Ecto neural progenitor cell (in vitro differentiated cells): ENCODE results near the gene CD58.

Experiments used
- DNase-seq: peaks from one replicate; pipeline ENCODE4 v3.0.0-alpha.2; 2018; ENCODE audit warnings: low spot score

The CD58 gene

DNA sequence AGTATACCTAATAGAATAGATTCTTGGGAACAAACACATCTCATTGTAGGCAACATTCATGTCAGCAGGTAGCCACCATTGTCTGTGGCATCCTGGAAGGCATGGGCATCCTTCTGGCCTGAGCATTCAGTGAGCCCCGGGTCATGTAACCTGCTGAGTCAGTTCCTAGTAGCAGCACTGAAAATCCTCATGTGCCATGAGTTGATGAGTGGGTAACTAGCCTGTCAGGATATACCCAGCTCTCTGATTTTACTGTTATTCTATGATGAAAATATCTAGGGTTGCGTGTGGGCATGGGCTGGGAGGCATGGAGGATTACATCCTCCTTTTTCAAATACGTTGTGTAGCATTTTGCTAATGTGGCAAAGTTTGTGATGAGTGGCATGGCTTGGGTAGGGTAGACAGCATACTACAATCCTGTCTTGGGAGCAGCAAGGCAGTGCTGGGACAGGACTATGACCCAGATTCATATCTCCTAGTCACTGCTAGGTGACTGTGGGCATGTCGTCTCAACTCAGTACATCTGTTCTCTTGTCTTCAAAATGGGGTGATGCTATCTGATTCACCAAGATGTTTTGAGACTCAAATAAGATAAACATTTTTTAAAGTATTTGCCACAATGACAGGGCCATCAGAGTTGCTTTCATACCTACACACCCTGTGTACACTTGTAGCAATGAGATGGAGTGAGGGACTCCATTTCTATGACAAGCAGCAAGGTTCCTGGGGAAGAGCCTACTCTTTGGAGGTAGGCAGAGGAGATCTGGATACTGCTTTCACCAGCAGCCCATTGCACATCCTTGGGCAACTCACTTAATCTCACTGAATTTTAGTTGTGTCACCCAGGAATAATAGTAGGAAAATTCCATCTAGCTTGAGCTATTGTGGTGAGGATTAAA, 62.5 kb downstream of the CD58 start:
- DNase-seq: no peak

DNA sequence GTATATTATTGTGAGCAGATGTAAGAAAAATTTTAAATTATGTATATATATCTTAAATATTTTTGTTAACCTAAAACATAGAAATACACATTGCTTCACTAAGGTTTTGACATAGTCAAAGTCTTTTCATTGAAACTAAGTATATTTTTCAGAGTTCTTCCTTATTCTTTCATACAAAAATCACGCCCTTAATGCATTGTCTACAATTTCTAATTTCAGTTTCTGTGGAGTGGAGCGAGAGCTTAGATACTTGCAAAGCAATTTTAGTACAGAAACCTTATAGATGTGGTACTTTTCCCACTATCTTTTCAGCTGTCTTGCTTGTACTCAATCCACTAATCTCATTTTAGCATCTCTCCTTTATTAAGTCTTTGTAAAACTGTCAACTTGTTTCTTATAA, 63.2 kb downstream of the CD58 start:
- DNase-seq: no peak

DNA sequence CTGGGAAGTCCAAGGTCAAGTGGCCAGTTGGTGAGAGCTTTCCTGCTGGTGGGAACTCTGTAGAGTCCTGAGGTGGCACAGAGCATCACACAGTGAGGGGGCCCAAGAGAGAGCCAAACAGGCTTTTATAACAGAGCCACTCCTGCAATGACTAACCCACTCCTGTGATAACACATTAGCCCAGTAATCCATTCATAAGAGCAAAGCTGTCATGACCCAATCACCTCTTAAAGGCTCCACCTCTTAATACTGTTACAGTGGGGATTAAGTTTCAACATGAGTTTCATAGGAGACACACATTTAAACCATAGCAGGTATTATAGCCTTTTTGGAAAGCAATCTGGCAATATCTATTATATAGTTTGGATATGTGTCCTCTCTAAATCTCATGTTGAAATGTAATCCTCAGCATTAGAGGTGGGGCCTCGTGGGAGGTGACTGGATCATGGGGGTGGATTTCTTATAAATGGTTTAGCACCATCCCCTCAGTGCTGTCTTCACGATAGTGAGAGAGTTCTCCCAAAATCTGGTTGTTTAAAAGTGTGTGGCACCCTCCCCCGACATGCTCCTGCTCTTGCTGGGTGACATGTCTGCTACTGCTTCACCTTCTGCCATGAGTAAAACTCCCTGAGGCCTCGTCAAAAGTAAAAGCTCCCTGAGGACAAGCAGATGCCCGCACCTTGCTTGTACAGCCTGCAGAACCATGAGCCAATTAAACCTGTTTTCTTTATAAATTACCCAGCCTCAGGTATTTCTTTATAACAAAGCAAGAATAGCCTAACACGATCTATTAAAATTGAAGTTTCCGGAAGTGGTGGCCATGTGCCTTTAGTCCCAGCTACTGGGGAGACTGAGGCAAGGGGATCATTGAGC, 64.5 kb downstream of the CD58 start:
- no peak for DNase-seq

DNA sequence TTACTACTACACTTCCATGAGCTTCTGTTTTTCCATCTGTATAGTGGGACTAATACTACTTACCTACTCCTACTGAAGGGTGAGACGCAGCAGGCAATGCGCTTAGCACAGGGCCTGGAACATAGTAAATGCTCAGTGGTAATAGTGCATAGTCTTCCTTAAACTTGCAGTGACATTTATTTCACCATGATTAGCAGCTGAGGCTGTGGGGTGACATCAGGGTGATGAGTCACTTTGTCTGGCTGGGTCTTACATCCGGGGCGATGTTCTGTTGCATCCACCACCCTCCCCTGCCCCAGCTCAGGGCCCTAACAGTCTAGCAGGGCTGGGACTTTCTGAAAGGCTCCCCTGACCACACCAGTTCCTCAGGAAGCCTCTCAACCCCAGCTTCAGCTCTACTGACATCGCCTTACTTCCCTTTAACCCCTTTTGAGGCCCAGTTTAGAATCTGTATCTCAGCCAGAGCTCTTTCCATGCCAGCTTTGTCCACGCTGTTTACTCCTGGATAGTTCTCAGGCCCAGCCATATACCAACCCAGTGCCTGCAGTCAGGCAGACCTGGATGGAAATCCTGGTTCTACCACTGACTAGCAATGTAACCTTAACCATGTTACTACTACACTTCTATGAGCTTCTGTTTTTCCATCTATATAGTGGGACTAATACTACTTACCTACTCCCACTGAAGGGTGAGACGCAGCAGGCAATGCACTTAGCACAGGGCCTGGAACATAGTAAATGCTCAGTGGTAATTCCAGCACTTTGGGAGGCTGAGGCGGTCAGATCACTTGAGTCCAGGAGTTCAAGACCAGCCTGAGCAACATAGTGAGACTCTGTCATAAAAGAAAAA, 66.3 kb downstream of the CD58 start:
- no peak for DNase-seq

DNA sequence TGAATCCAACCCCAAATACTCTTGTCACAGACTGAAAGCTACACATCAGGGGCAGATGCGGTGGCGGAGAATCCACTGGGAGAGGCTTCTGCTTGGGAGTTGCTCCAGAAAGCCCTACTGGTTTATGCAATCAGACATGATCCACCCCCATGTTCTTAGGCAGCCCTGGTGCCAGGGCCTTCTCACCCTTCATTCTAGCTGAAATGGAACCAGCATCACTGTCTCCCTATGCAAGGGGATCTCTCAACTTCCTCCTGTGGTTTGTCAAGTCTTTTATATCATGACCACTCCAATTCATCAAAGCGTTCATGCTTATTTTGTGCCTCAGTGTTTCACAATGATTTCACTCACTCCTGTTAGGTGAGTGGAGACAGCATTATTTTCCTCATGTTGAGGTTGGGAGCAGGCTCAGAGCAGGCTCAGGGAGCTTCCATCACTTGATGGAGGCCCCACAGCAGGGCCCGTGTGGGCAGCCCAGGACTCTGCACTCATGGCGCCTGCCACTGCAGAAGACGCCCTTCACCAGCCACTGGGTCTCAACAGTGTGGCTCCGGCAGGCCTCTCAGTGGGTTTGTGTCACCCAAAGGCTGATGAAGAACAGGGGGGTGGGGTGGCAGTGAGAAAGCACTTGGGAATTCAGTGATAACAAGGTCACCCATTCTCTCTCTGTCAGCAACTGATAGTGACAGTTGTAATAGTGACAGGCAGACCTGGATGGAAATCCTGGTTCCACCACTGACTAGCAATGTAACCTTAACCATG, 67.1 kb downstream of the CD58 start:
- no peak for DNase-seq

DNA sequence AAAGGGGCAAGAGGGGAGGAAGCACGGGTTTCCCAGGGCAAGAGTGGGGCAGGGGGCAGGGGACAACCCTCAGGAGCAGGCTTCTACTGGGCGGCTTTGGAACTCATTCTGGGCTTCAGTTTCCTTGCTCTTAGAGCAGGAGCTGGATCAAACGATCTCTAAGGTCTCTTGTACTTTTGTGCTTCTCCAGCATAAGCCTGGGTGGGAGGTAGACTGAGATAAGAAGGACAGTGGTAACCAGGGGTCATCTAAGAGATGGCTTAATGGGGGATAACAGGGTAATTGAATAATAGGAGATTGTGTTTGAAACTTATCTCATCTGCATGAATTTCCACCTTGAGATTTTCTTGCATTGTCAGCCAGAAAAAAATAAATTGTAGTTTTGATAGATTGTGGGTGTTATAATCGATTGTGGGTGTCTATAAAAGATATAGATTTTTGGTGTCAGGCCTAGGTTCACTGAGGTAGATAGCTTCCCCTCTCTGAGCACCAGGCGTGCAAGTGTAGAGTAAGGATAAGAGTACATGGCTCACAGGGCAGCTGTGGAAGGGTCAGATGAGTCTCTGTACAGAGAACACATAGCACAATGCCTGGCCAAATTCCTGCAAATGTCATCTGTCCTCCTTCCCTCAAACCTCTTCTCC, 68.0 kb downstream of the CD58 start:
- peak; percentile 3 for DNase-seq

DNA sequence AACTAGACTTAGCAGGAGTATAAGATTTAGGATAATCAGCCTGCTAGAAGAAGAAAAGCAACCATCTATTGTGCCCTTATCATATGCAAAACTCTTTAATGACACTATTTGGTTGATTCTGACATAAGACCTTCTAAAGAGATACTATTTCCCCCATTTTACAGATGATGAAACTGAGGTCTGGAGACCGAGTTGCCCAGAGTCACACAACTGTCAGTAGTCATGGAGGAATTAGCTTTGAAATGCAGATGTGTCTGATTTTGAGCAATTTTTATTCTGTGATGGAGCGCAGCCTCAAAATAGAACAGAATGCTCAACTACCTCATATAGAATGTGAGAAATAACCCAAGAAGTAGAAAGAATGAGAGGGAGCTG, 69.0 kb downstream of the CD58 start:
- DNase-seq: no peak

DNA sequence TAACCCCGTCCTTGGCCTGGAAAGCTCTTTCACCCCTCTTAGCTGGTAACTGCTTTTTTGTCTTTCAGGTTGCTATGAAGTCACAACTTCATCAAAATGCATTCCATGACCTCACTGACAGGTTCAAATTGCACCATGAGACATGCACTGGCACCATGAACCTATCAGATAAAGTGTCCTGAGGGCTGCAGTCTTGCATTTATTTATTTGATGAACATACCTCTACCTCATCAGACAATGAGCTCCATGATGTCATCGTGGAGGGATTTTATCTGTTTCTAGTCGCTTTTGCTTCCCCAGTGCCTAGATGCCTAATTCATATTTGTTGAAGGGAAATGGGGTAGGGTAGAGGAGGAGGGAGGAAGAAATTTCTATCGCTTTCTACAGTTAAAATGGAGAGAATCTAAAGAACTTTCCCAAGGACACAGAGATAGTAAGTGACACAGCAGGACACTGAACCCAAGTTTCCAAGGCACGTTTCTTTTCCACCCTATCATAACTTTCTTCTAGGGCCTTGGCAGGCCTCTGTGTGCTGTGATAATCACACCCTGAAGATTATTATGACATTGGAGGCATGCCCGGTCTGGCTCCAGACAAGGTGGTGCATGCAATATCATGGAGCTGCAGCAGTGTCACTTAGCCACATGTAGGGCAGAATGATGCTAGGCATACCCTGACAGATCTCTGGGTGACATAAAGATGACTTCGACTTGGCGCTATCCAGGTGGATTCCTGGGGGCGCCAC, 69.5 kb downstream of the CD58 start:
- DNase-seq: no peak

DNA sequence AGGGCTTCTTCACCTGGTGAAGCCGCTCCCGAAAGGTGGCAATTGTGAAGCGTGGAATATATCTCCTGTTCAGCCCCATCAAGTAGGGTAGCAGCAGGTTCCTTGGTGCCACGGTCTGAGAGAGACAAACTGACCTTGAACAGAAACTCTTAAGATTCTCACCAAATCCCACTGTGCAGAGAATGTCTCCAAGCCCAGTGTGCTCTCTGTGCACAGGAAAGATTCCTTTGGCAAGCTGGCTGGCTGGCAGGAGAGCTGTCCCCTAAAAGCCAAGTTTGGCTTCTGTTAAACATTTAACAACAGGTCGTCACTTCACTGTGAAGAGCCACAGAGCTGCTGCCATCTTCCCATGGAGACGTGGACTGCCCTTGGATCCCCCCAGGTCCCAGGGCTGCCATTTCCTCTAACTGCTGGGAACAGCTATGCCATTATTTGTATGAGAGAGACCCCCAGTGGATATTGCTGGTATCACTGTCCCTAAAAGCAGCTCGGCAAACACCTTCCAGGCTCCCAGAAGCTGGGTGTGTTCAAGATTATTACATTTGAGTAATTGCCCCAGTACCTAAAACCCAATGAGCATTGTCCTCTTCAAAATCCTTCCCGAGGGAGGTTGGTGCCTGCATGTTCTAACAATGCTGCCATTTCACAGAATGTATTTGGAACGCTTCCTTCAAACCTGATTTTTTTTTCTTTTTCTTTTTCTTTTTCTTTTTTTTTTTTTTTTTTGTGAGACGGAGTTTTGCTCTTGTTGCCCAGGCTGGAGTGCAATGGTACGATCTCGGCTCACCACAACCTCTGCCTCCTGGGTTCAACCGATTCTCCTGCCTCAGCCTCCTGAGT, 71.8 kb downstream of the CD58 start:
- DNase-seq: peak; percentile 75

DNA sequence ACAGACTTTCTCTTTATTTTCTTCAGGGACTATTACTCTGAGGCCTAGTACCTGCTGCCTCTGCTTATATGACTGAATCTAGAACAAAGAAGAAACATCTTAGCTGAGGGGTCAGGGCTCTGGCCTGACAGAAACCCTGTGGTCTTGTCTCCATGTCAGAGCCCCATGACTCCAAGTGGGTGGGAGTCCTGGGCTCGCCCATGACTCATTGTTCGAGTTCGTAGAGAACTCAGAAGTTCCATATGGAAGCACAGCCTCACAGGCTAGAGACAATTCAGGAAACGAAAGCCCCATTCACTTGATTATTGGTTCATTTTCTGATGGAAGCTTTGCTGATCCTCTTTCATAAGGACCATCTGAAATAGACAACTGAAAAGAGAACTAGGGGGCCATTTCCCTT, 73.2 kb downstream of the CD58 start:
- DNase-seq: no peak

DNA sequence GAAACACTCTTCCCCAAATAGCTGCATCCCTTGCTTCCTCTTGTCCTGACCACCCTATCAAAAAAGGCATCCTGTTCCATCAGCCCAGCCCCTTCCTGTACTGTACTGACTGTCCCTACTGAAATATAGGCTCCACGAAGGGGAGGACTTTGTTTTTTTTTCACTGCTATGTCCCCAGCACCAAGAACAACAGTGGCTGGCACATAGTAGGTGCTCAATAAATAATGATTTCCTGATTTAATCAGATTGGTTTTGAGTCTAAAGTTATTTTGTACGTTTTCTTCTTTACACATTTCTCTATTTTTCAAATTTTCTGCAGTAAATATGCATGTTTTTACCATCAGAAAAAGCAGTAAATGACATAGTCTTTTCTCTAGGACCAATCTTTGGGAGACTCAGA, 73.9 kb downstream of the CD58 start:
- DNase-seq: no peak

DNA sequence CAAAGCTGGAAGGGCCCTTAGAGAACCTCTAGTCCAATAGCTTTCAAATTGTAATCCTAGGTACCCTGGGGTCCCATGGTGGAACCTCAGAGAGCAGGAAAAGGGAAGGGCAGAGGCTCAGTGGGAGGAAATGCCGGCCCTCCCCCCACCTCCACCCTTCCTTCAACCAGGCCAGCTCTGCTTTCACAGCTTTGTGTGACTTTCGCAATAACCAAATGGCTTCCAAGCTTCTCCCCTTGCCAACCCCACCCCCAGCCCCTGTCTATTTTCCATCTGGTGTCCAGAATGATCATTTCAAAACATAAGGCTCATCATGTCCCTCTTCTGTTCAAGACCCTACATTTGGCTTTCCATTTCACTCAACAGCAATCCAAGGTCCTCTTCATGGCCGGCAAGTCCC, 74.4 kb downstream of the CD58 start:
- DNase-seq: no peak

DNA sequence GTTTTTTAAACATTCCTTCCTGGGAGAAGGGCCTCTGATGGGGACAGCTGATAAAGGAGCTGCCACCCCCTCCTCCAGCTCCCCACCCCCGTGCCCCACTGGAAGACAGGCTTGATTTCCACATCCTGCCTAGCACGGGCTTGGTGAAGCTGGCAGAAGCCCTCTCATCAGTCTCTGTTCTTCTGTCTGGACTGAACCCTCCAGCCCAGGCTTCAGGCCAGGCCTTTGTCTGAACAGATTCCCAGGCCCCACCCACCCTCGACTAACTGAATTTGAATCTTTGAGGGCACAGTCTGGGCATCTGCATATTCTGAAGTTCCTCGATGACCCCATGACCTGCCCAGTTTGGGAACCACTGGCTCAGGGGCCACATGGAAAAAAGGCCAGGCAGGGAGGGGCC, 75.3 kb downstream of the CD58 start:
- no peak for DNase-seq

DNA sequence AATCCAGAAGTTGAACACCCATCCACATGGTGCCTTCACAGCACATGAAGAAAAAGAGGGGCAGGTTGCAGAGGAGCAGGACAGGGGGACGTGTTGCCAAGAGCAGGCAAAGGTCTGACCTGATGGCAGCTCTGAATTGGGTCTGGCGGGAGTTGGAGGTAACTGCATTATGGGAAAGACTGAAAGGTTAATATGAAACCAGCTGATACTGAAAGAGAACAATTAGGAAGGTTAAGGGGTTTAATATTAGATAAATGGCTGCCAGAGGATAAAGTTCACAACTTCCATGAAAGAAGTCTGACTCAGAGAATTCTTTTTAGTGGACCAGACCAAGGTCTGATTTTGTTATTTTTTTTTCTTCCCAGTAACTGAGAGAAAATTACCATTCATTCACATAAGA, 76.1 kb downstream of the CD58 start:
- DNase-seq: no peak

DNA sequence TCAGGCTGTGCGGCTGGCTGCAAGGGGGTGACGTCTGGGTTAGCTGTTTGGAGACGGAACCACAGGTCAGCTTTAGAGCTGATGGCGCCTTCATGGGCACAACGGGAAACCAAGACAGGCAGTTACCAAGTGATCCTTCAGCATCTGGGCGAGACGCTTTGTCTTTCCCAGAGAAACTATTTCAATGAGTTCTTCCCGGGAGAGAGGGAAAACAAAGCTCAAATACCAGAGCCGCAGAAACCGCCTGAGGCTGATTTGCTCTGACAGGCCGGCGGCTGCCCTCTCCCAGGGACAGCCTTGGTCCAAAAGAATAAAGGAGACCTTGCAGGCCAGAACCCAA, 76.5 kb downstream of the CD58 start:
- peak; percentile 64 for DNase-seq

DNA sequence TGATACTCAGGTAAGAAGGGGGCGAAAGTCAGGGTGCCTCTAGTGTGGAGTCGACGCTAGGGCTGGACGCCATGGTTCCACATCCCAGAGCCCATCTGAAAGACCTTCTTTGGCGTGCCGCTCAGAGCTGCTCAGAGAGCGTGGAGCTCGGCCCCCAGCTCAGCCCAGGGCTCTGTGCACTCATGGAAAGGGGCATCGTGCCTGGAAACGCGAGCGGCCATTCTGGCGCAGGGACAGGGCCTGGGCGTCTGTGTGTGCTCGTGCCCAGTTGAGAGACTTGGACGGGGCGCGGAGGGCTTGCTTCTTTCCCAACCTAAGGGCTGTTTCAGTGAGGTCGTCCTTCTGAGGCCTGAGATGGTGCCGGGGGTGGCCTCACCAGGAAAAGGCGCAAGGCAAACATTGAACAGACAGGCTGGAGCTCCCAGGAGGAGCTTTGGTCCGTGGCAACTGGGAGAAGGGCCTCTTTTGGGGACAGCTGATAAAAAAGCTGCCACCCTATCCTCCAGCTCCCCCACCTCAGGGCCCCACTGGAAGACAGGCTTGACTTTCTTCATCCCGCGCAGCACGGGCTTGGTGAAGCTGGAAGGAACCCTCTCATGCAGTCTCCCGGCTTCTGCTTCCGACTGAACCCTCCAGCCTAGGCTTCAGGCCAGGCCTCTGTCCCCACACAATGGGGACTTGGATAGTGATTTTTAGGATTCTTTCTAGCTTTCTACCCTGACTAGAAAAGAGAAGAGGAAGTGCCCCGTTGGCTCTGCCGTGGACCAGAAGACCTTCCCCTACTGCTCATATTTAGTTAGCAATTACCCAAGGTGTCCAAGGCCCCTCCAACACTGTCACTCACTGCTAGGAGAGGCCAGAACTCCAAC, 77.1 kb downstream of the CD58 start:
- no peak for DNase-seq

DNA sequence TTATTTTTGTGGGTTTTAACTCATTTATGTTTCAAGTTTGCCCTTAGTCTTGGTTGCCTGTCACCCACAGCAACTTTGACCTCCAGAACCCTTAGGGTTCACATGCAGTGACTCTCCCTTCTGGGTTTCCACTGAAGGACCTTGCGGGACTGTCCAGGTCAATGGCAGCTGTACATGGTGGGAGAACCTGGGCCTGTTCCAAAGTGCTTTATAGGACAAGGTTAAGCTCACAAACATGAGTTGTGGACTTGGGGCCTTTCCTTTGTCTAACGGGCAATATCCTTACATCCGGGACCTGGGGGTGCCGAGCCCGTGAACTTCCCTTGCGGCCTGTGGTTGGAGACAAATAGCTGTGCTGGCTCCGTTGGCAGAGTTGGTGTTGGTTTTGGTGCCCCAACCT, 77.8 kb downstream of the CD58 start:
- DNase-seq: no peak

DNA sequence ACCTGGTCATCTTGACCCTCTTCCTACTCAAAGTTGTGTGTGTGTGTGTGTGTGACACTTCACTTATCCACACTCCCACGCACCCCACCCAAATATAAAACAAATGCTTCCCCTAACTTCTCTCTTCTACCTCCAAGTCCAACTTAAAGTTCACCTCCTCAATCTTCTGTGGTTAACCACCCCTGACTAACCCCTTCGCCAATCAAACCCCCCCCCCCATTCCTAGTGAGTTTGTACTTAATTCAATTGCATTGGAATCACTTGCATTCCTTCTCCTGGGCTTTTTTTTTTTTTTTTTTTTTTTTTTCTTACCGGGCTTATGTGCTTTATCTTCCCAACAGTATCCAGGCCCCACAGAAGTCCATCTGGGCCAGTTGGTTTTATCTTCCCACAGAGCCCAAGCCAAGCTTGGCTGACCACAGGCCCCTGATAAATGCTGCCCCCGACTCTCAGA, 78.4 kb downstream of the CD58 start:
- DNase-seq: no peak
